Gastrocnemius medialis (tissue), 4 donors: Measurements from ENCODE around the gene DMAP1. TPM values are rescaled to one million over a fixed set of nuclear protein-coding genes. Genes with fewer than 3 reads are reported as not detected.

Experiments used
- ATAC-seq, 2 donors: fragments of 150-250 bp; one replicate each; pipeline ENCODE4 v1.9.1; 2016
- DNase-seq, 2 donors: peaks; one replicate each; pipeline ENCODE4 v3.0.0-alpha.2; 2019
- H3K27ac ChIP-seq, 4 donors: fragments of 200-600 bp; sonication (generic); 1 replicate in 1 of 4; 2 replicates in 3 of 4; pipeline ENCODE4 v1.5.1; 2016 to 2018; ENCODE audit warnings: mild to moderate bottlenecking in 2 of 4, moderate library complexity in 1 of 4
- H3K27me3 ChIP-seq, 3 donors: fragments of 200-600 bp; sonication (generic) in 2 of 3; 1 replicate in 1 of 3; 2 replicates in 2 of 3; pipeline versions ENCODE4 v1.5.1 to v1.6.0; 2016 to 2019; ENCODE audit warnings: mild to moderate bottlenecking in 1 of 3, moderate library complexity in 1 of 3
- H3K36me3 ChIP-seq, 2 donors: fragments of 200-600 bp; sonication (generic) in 1 of 2; one replicate each; pipeline ENCODE4 v1.5.1; 2017 to 2018
- H3K4me1 ChIP-seq, 2 donors: fragments of 200-600 bp; sonication (generic) in 1 of 2; one replicate each; pipeline ENCODE4 v1.5.1; 2016 to 2017; ENCODE audit warnings: mild to moderate bottlenecking in 2 of 2
- H3K4me3 ChIP-seq, 4 donors: fragments of 200-600 bp; sonication (generic) in 3 of 4; 1 replicate in 1 of 4; 2 replicates in 3 of 4; pipeline ENCODE4 v1.5.1; 2016 to 2019; ENCODE audit warnings: mild to moderate bottlenecking in 2 of 4
- H3K9me3 ChIP-seq, 3 donors: fragments of 200-600 bp; sonication (generic) in 2 of 3; 1 replicate in 1 of 3; 2 replicates in 2 of 3; pipeline ENCODE4 v1.5.1; 2016 to 2019
- POLR2A ChIP-seq, 2 donors: fragments of 450-650 bp; IDR thresholded peaks; one replicate each; pipeline ENCODE4 v1.6.1; 2017; ENCODE audit warnings: antibody characterized with exemption in 2 of 2, mild to moderate bottlenecking in 2 of 2, moderate library complexity in 2 of 2
- in situ Hi-C, 4 donors: fragments of 200-750 bp; cut with MboI; loops; one replicate each; pipeline versions ENCODE4 v1.15.0 to v1.8.0; 2017; ENCODE audit warnings: low sequenced_read_pairs in 4 of 4
- intact Hi-C: fragments of 100-400 bp; cut with DNase I; formaldehyde crosslinking; loops from one replicate; pipeline ENCODE4 v1.15.1; 2023; ENCODE audit warnings: low total_unique reads
- total RNA-seq, 4 donors: library from RNA; depleted of rRNA; stranded (reverse); fragments of >200 nt; gene quantifications; one replicate each; pipeline versions ENCODE4 v1.1.0 to v1.2.3, GENCODE V29; 2016
- TF ChIP-seq, protein P1 (sequence below), 5 experiments: fragments of 450-650 bp in 3 of 5; fragments of 200-600 bp in 2 of 5; sonication (generic) in 2 of 5; IDR thresholded peaks in 4 of 5; conservative IDR thresholded peaks in 1 of 5; 1 replicate in 4 of 5; 2 replicates in 1 of 5; pipeline ENCODE4 v1.5.1; 2016 to 2019; ENCODE audit warnings: antibody characterized with exemption in 5 of 5, mild to moderate bottlenecking in 3 of 5, moderate library complexity in 3 of 5

Gene DMAP1
- total RNA-seq, 4 donors from 2014 or later: 24.9 to 42.2 (median 34.9) TPM

DNA sequence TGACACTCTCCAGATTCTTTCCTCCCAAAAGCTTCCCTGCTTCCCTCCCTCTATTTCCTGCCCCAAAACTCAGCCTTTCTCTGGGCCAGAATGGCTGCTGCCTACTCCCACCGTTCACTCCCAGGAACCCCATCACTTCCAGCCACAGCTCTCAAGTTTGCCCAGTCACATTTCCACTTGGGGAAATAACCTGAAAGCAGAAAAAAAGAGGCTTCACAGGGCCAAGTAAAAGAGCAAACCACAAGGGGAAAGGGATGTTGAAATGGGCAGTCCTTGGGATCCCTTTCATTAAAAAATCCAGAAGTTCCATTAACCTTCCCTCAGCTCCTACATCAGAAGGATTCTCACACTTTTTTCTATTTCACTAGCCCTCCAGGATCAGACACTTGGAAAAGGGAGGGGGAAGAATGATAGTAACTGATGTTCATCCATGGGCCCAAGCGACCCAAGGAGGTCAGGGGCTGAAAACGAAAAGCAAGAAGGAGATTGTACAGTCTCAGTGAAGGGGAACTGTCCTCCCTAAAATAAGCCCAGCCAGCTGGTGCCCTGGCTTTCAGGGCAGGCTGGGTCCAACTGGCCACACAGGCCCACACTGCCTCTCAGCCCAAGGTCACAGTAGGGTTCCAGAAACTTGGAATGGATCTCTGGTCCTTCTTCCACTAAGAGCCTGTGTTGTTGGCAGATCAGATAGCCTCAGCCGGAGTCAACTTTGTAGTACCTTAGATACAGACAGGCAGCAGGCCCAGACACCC is 49.7 kb downstream of the DMAP1 start:
- H3K4me3 ChIP-seq: no peak overlapping the region
- intact Hi-C loops (no loop called here), in situ Hi-C loops (no loop called here)
- TF ChIP-seq, protein P1, sequence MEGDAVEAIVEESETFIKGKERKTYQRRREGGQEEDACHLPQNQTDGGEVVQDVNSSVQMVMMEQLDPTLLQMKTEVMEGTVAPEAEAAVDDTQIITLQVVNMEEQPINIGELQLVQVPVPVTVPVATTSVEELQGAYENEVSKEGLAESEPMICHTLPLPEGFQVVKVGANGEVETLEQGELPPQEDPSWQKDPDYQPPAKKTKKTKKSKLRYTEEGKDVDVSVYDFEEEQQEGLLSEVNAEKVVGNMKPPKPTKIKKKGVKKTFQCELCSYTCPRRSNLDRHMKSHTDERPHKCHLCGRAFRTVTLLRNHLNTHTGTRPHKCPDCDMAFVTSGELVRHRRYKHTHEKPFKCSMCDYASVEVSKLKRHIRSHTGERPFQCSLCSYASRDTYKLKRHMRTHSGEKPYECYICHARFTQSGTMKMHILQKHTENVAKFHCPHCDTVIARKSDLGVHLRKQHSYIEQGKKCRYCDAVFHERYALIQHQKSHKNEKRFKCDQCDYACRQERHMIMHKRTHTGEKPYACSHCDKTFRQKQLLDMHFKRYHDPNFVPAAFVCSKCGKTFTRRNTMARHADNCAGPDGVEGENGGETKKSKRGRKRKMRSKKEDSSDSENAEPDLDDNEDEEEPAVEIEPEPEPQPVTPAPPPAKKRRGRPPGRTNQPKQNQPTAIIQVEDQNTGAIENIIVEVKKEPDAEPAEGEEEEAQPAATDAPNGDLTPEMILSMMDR (IDR thresholded peaks at IDR 0.05 in 4 of 5, conservative IDR thresholded peaks at IDR 0.05 in 1 of 5): no peak
- no peak for TF ChIP-seq POLR2A (IDR thresholded peaks at IDR 0.05)
- DNase-seq (no peak), ATAC-seq (no peak)
- no peaks in the 10 kb centered on the region for H3K4me1 ChIP-seq
- no peaks in the 10 kb centered on the region for H3K9me3 ChIP-seq
- no peaks in the 10 kb centered on the region for H3K27me3 ChIP-seq
- H3K27ac ChIP-seq: no peak overlapping the region
- H3K36me3 ChIP-seq: no peaks in the 10 kb centered on the region

DNA sequence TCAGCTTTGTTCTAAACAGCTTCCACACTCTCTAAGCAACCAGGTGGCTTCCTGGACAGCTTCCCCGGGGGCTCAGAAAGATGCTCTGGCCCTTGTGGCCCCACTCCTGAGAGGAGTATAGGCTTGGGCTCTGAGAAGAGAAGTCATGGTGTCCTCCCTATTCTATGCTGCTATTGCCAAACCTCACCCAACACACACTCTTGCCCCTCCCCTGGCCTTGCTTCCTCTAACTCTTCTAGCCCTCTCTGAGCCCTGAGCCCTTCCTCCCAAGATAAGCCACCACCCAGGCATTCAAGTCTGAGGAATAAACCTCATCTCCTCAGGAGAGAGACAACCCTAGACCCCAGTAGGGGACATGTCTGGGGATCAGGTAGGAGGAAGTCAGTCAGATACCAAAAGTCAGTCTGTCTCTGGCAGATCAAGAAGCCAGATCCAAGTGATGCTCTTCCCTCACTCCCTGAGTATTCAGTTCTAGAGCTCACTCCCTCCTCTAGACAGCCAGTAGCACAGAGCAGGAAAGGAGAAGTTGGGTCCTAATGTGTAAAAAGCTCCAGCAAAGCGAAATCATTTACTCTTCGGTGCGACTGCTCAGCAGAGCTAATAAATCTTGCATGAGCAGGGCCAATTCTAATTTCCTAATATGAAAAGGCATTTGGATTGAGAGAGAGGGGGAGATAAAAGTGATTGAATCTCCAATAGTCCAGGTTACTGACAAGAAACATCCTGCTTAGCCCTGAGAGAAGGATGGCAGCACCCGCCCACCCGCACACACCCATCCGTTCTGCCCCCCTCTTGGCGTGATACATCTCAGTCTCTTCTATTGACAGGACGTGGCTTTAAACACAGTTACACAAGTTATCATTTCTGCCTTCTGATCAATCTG is 50.5 kb downstream of the DMAP1 start:
- Histone ChIP-seq H3K9me3 (no peaks in the 10 kb centered on the region), H3K27me3 (no peaks in the 10 kb centered on the region), H3K4me3 (no peak overlapping the region), H3K36me3 (no peaks in the 10 kb centered on the region), H3K27ac (no peak overlapping the region), H3K4me1 (no peaks in the 10 kb centered on the region)
- in situ Hi-C loops (no loop called here), intact Hi-C loops (no loop called here)
- no peak for TF ChIP-seq POLR2A (IDR thresholded peaks at IDR 0.05)
- TF ChIP-seq, protein P1 (IDR thresholded peaks at IDR 0.05 in 4 of 5, conservative IDR thresholded peaks at IDR 0.05 in 1 of 5): no peak
- DNase-seq (no peak), ATAC-seq (no peak)

DNA sequence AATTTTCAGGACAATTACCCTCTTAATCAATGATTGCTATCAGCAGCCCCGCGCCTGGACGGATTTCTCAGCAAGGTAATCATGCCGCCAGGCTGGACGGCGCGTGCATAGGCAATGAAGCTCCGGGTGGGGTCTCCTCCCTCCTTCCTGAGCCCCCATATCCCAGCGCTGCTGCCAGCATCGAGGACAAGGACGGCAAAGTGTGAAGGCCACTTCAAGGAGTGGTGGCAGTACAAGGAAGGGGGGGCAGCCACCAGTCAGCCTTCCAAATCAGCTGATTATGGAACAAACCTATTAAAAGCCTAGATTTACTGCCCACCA is 51.1 kb downstream of the DMAP1 start:
- H3K27ac ChIP-seq: no peak overlapping the region
- H3K27me3 ChIP-seq: no peaks in the 10 kb centered on the region
- intact Hi-C loops (no loop called here), in situ Hi-C loops (no loop called here)
- no peak overlapping the region for H3K4me3 ChIP-seq
- no peaks in the 10 kb centered on the region for H3K4me1 ChIP-seq
- no peaks in the 10 kb centered on the region for H3K9me3 ChIP-seq
- TF ChIP-seq, protein P1 (IDR thresholded peaks at IDR 0.05 in 4 of 5, conservative IDR thresholded peaks at IDR 0.05 in 1 of 5): no peak
- no peak for TF ChIP-seq POLR2A (IDR thresholded peaks at IDR 0.05)
- ATAC-seq: no peak
- DNase-seq: no peak
- no peaks in the 10 kb centered on the region for H3K36me3 ChIP-seq

DNA sequence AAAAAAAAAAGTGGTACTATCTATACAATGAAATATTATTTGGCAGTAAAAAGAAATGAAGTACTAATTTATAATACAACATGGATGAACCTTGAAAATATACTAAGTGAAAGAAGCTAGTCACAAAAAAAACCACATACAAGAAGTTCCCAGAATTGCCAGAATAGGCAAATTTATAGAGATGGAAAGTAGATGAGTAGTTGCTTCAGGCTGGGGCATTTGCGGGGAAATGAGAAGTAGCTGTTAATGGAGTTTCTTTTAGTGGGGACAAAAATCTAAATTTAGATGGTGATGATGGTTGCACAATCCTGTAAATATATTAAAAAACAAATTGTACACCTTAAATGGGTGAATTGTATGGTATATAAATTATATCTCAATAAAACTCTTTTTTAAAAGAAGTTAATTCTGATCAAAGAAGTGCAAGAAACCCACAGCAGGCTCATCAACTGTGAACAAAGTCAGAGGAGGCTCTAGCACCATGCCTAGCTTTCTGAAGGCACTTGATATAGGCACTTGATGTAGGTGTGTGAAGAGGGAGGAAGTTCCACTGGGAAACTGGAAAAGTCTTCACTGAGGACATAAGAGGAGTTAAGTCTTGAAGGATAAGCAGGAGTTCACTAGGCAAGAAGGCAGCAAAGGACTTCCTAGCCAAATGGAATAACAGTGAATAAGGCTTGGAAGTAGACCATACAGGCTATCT is 52.5 kb downstream of the DMAP1 start:
- no peaks in the 10 kb centered on the region for H3K9me3 ChIP-seq
- no peak for TF ChIP-seq POLR2A (IDR thresholded peaks at IDR 0.05)
- TF ChIP-seq, protein P1 (IDR thresholded peaks at IDR 0.05 in 4 of 5, conservative IDR thresholded peaks at IDR 0.05 in 1 of 5): no peak
- H3K4me1 ChIP-seq: no peaks in the 10 kb centered on the region
- no peak overlapping the region for H3K4me3 ChIP-seq
- intact Hi-C loops: no loop called here
- in situ Hi-C loops: no loop called here
- DNase-seq (no peak), ATAC-seq (no peak)
- no peaks in the 10 kb centered on the region for H3K27me3 ChIP-seq
- H3K27ac ChIP-seq: no peak overlapping the region
- no peaks in the 10 kb centered on the region for H3K36me3 ChIP-seq
